ENCODE data around the gene ATOH1. TPM values are rescaled to one million over a fixed set of nuclear protein-coding genes. Genes with fewer than 3 reads are reported as not detected.

ATOH1 gene
- total and polyA plus RNA-seq, 10 of the 15 experiments (the other 5 are each of a cell fraction or from before 2014, with no cell fraction given): not detected

DNA sequence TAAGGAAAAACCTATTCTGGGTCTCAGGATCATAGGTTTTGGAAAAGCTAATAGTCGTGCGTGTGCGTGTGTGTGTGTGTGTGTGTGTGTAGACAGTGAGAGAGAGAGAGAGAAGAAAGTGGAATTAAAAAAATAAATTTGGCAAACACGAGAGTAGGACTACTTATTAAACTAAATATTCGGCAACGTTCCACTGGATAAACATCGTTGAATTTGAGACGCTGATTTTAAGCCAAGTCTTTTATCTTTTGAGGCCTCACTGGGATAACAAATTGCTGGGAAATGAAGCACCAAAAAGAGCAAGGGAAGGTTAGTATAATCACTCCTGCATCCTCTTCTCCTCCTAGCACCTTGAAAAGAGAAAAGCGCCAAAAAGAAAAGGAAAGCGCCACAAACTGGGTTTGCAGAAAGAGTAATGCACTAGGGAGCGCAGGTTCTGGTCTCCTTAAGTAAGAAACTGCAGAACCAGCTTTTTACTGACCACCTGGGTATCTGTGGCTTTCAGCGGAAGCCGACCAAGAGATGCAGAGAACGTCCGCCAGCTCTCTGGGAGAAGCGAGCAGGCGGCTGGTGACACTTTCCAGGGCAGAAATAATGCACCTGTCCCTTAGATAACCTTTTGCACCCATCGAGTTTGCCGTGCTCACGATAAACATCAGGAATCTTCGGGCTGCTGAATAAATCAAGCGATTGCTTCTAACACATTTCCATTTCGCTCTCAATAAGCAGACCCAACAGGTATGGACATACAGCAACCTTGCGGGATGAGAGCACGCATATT is 3.4 kb downstream of the ATOH1 start:
- TF ChIP-seq FOXK2 (IDR thresholded peaks at IDR 0.05) (no peak), SIX5 (IDR thresholded peaks at IDR 0.05; ENCODE audit: low read depth, low read length, severe bottlenecking) (no peak), TBL1XR1 (IDR thresholded peaks at IDR 0.05; ENCODE audit: low read depth, low read length) (no peak)
- RAD21 ChIA-PET (ENCODE audit: unreplicated experiment): interaction anchor here (1.1 kb wide), 1 partner anchor 43 kb away, joined by 3 read pairs; no protein-coding TSS in a partner anchor
- FAIRE-seq: no peak

DNA sequence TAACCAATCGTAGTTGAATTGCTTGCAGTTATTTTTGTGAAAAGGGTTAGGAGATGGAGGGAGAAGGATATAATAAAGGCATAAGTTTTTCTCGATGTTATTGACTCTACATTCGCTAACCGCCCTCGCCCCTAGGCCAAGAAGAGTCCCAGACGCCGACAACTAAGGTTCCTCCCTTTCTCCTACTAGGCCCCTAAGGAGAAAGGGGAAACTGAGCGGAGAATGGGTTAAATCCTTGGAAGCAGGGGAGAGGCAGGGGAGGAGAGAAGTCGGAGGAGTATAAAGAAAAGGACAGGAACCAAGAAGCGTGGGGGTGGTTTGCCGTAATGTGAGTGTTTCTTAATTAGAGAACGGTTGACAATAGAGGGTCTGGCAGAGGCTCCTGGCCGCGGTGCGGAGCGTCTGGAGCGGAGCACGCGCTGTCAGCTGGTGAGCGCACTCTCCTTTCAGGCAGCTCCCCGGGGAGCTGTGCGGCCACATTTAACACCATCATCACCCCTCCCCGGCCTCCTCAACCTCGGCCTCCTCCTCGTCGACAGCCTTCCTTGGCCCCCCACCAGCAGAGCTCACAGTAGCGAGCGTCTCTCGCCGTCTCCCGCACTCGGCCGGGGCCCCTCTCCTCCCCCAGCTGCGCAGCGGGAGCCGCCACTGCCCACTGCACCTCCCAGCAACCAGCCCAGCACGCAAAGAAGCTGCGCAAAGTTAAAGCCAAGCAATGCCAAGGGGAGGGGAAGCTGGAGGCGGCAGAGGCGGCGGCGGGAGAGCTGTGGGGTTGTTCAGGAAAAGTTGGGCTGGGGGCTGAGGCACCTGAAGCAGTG is 5.9 kb downstream of the ATOH1 start:
- H4K20me1 ChIP-seq (ENCODE audit: control insufficient read depth, insufficient read depth): no peaks in the 10 kb centered on the region
- H3K79me2 ChIP-seq (ENCODE audit: control insufficient read depth, insufficient read depth, low read length): no peaks in the 10 kb centered on the region
- H3K4me1 ChIP-seq (ENCODE audit: control insufficient read depth, insufficient read depth, low read length): no peaks in the 10 kb centered on the region
- H3K9me3 ChIP-seq (replicated peaks; ENCODE audit: control insufficient read depth, insufficient read depth, low read length): no peaks in the 10 kb centered on the region; the same call in 2 of the 3 replicates
- no peak overlapping the region for H3K9ac ChIP-seq (ENCODE audit: control insufficient read depth, insufficient read depth, low read length)
- no peak overlapping the region for H3K4me3 ChIP-seq
- in situ Hi-C loops (cut with MboI): no loop called here
- H3K4me2 ChIP-seq (ENCODE audit: control insufficient read depth, insufficient read depth): no peak overlapping the region
- 30% methylated on average over 34 of the region's 42 CpGs for WGBS (ENCODE audit: insufficient coverage, insufficient replicate concordance, low lambda C conversion rate, missing lambda C conversion rate)
- ChIA-PET SMC1A (ENCODE audit: uncharacterized antibody, unreplicated experiment) (interaction anchor here (1.5 kb wide), 1 partner anchor 43 kb away, joined by 3 read pairs; no protein-coding TSS in a partner anchor), CTCF (interaction anchor here (1.7 kb wide), 1 partner anchor 45 kb away, joined by 3 read pairs; no protein-coding TSS in a partner anchor), POLR2A (no interaction called here), RAD21 (ENCODE audit: unreplicated experiment) (no interaction called here)
- no peak overlapping the region for H3K27ac ChIP-seq (ENCODE audit: control insufficient read depth, insufficient read depth)
- no peaks in the 10 kb centered on the region for H3K36me3 ChIP-seq (ENCODE audit: control insufficient read depth in 2 of 2, insufficient read depth in 2 of 2, low read length in 1 of 2)
- peaks cover 3 to 10% of the 10 kb centered on the region in 2 experiments for H3K27me3 ChIP-seq (replicated peaks in 1 of 2; ENCODE audit: control insufficient read depth in 2 of 2, insufficient read depth in 2 of 2, low read length in 1 of 2)
- intact Hi-C loops (cut with micrococcal nuclease; ENCODE audit: unreplicated experiment): no loop called here
- no peak for FAIRE-seq
- H2AFZ ChIP-seq (ENCODE audit: control insufficient read depth, low read depth, low read length): no peak overlapping the region
- no peak for DNase-seq (ENCODE audit: low read depth, low spot score)
- no peak for ATAC-seq
- no TSS peak for BruUV-seq (replicated peaks)
- TF ChIP-seq, protein P1, sequence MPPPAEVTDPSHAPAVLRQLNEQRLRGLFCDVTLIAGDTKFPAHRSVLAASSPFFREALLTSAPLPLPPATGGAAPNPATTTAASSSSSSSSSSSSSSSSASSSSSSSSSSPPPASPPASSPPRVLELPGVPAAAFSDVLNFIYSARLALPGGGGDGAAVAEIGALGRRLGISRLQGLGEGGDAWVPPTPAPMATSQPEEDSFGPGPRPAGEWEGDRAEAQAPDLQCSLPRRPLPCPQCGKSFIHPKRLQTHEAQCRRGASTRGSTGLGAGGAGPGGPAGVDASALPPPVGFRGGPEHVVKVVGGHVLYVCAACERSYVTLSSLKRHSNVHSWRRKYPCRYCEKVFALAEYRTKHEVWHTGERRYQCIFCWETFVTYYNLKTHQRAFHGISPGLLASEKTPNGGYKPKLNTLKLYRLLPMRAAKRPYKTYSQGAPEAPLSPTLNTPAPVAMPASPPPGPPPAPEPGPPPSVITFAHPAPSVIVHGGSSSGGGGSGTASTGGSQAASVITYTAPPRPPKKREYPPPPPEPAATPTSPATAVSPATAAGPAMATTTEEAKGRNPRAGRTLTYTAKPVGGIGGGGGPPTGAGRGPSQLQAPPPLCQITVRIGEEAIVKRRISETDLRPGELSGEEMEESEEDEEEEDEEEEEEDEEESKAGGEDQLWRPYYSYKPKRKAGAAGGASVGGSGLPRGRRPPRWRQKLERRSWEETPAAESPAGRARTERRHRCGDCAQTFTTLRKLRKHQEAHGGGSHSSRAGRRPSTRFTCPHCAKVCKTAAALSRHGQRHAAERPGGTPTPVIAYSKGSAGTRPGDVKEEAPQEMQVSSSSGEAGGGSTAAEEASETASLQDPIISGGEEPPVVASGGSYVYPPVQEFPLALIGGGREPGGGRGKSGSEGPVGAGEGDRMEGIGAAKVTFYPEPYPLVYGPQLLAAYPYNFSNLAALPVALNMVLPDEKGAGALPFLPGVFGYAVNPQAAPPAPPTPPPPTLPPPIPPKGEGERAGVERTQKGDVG (CRISPR knock-in tag; IDR thresholded peaks at IDR 0.05): no peak
- TF ChIP-seq, protein P2, sequence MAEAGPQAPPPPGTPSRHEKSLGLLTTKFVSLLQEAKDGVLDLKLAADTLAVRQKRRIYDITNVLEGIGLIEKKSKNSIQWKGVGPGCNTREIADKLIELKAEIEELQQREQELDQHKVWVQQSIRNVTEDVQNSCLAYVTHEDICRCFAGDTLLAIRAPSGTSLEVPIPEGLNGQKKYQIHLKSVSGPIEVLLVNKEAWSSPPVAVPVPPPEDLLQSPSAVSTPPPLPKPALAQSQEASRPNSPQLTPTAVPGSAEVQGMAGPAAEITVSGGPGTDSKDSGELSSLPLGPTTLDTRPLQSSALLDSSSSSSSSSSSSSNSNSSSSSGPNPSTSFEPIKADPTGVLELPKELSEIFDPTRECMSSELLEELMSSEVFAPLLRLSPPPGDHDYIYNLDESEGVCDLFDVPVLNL (IDR thresholded peaks at IDR 0.05; ENCODE audit: low read depth, low read length): no peak
- TF ChIP-seq, protein P3, sequence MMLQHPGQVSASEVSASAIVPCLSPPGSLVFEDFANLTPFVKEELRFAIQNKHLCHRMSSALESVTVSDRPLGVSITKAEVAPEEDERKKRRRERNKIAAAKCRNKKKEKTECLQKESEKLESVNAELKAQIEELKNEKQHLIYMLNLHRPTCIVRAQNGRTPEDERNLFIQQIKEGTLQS (IDR thresholded peaks at IDR 0.05; ENCODE audit: borderline replicate concordance, extremely low read depth, low read depth, low read length): no peak
- TF ChIP-seq SUZ12 (IDR thresholded peaks at IDR 0.05; ENCODE audit: unreplicated experiment): no peak

More for the DNA sequence above, 3.4 kb downstream of the ATOH1 start:
- WGBS (ENCODE audit: insufficient coverage, insufficient replicate concordance, low lambda C conversion rate, missing lambda C conversion rate): 29% methylated on average over 25 of the region's 25 CpGs
- ATAC-seq (peak; percentile 25; the same call in 2 of the 3 replicates), DNase-seq (ENCODE audit: low read depth, low spot score) (no peak)
- Histone ChIP-seq H3K4me1 (ENCODE audit: control insufficient read depth, insufficient read depth, low read length) (no peaks in the 10 kb centered on the region), H2AFZ (ENCODE audit: control insufficient read depth, low read depth, low read length) (no peak overlapping the region), H3K27ac (ENCODE audit: control insufficient read depth, insufficient read depth) (no peak overlapping the region), H3K9me3 (replicated peaks; ENCODE audit: control insufficient read depth, insufficient read depth, low read length) (no peaks in the 10 kb centered on the region; the same call in 2 of the 3 replicates), H4K20me1 (ENCODE audit: control insufficient read depth, insufficient read depth) (no peaks in the 10 kb centered on the region), H3K27me3 (replicated peaks in 1 of 2; ENCODE audit: control insufficient read depth in 2 of 2, insufficient read depth in 2 of 2, low read length in 1 of 2) (peaks cover 5 to 12% of the 10 kb centered on the region in 2 experiments), H3K4me2 (ENCODE audit: control insufficient read depth, insufficient read depth) (no peak overlapping the region), H3K4me3 (no peak overlapping the region), H3K79me2 (ENCODE audit: control insufficient read depth, insufficient read depth, low read length) (no peaks in the 10 kb centered on the region), H3K9ac (ENCODE audit: control insufficient read depth, insufficient read depth, low read length) (no peak overlapping the region), H3K36me3 (ENCODE audit: control insufficient read depth in 2 of 2, insufficient read depth in 2 of 2, low read length in 1 of 2) (no peaks in the 10 kb centered on the region)
- intact Hi-C loops (cut with micrococcal nuclease; ENCODE audit: unreplicated experiment) (no loop called here), in situ Hi-C loops (cut with MboI) (no loop called here)
- ChIA-PET CTCF (no interaction called here), POLR2A (no interaction called here), SMC1A (ENCODE audit: uncharacterized antibody, unreplicated experiment) (interaction anchor here (1.1 kb wide), 1 partner anchor 35 kb away, joined by 3 read pairs; no protein-coding TSS in a partner anchor)
- no TSS peak for BruUV-seq (replicated peaks)

All from GM12878 (cell line).